ENCODE data around the gene FGD5. TPM values are rescaled to one million over a fixed set of nuclear protein-coding genes. Genes with fewer than 3 reads are reported as not detected.

Gene FGD5
- total RNA-seq, 1 donor from 2014 or later: 0.22 TPM

DNA sequence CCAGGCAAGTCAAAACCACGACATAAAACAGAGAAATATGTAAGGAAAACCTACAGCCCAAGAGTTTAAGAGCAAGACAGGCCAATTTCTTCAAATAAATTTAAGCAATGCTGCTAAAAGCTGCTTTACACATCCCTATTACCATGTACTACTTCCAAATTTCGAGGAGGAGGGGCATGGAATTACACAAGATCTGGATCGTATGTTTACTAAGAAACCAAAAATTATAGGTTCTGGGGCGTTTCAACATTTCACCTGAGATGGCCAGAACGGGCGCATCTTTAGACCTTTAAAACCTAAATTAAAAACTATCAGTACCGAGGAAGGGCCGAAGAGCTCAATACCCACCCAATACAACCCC is 128.0 kb downstream of the FGD5 start:
- peak overlapping the region; percentile 81 for H3K4me3 Mint-ChIP-seq (ENCODE audit: unreplicated experiment)
- H3K27ac Mint-ChIP-seq (ENCODE audit: unreplicated experiment): peak overlapping the region; percentile 93
- H3K27me3 Mint-ChIP-seq (ENCODE audit: low read depth): no peaks in the 10 kb centered on the region
- no peaks in the 10 kb centered on the region for H3K9me3 Mint-ChIP-seq (ENCODE audit: low read depth)
- H3K4me1 Mint-ChIP-seq (ENCODE audit: low read depth): peaks cover 28% of the 10 kb centered on the region
- TF ChIP-seq, protein P1, sequence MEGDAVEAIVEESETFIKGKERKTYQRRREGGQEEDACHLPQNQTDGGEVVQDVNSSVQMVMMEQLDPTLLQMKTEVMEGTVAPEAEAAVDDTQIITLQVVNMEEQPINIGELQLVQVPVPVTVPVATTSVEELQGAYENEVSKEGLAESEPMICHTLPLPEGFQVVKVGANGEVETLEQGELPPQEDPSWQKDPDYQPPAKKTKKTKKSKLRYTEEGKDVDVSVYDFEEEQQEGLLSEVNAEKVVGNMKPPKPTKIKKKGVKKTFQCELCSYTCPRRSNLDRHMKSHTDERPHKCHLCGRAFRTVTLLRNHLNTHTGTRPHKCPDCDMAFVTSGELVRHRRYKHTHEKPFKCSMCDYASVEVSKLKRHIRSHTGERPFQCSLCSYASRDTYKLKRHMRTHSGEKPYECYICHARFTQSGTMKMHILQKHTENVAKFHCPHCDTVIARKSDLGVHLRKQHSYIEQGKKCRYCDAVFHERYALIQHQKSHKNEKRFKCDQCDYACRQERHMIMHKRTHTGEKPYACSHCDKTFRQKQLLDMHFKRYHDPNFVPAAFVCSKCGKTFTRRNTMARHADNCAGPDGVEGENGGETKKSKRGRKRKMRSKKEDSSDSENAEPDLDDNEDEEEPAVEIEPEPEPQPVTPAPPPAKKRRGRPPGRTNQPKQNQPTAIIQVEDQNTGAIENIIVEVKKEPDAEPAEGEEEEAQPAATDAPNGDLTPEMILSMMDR (IDR thresholded peaks at IDR 0.05): no peak
- peaks cover 10% of the 10 kb centered on the region for H3K36me3 Mint-ChIP-seq (ENCODE audit: low read depth)
- DNase-seq (ENCODE audit: low spot score): no peak

DNA sequence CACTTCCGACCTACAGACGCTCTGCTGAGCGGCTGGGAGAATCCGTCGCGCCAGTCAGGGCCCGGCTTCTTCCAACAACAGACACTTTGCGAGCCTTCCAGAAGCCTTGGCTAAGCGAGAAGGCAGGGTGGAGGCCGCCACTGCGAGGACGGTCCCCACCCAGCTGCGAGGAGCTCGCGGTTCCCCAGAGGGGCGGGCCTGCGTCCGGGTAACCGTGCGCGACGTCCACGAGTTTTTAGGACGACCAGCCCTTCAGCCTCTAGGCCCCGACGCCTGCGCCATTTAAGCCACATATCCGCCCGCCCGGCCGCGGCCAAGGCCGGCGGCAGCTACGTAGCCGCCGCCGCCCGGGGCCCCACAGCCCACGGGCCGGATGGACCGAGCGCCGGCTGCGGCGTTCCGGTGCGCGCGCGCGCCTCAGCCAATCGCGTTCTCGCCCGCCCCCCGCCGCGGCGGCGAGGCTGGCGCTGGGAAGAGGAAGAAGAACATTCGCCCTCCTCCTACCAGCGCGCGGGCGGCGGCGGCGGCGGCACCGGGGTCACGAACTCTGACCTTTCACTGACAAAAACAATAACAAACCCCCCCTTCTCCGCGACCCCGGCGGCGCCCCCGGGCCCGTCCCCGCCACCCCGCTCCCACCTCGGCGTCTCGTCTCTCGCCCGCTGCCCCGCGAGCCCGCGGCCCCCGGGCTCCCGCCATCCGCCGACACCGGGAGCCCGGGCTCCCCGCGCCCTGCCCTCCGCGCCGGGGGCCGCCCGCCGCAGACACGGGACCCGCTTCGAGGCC is 128.5 kb downstream of the FGD5 start, which contains the start of gene NR2C2:
Gene NR2C2 (plus strand): TSS at position 484 of the 786 bp plus-strand sequence. CDS start 56,332 bp downstream, outside the sequence.
- Mint-ChIP-seq H3K4me3 (ENCODE audit: unreplicated experiment) (peak within 1 kb of the TSS; percentile 98), H3K36me3 (ENCODE audit: low read depth) (peaks cover 10% of the 10 kb centered on the region), H3K27me3 (ENCODE audit: low read depth) (no peaks in the 10 kb centered on the region), H3K4me1 (ENCODE audit: low read depth) (peaks cover 28% of the 10 kb centered on the region), H3K27ac (ENCODE audit: unreplicated experiment) (peak within 1 kb of the TSS; percentile 100), H3K9me3 (ENCODE audit: low read depth) (no peaks in the 10 kb centered on the region)
- DNase-seq (ENCODE audit: low spot score): no peak
- TF ChIP-seq, protein P1 (IDR thresholded peaks at IDR 0.05): no peak

DNA sequence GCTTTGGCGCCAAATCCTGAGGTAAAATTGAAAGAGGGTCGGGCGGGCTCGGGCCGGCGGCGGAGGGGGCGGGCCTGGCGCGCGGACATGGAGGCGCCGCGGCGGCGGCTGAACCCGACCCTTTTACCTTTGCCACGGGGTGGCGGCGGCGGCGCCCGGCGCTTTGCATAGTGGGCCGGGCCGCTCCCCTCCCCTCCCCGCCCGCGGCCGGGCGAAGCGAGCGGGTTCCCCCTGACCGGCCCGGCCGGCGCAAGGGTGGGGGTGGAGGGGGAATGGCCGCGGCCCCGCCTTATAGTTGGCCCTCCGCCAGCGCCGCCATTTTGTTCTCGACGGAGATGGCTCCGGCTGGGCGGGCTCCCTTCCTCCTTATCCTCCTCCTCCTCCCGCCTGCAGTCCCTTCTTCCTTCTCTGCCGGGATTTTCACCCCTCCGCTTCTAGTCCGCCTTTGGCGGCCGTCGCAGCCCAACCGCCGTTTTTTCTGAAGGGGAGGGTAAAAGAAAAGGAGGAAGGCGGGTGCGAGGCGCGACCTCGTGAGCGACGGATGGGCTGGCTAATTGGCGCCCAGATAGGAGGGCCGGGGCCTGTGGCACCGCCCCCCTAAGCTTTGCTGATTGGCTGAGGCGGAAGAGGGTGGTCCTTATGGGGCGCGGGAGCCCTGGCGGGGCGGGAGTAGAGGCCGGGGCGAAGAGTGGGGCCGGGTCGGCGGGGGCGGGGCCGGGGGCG is 129.3 kb downstream of the FGD5 start:
- Mint-ChIP-seq H3K36me3 (ENCODE audit: low read depth) (peaks cover 9% of the 10 kb centered on the region), H3K27me3 (ENCODE audit: low read depth) (no peaks in the 10 kb centered on the region), H3K4me1 (ENCODE audit: low read depth) (peaks cover 28% of the 10 kb centered on the region), H3K9me3 (ENCODE audit: low read depth) (no peaks in the 10 kb centered on the region), H3K4me3 (ENCODE audit: unreplicated experiment) (peak overlapping the region; percentile 98), H3K27ac (ENCODE audit: unreplicated experiment) (peak overlapping the region; percentile 100)
- TF ChIP-seq, protein P1 (IDR thresholded peaks at IDR 0.05): no peak
- DNase-seq (ENCODE audit: low spot score): peak; percentile 97

DNA sequence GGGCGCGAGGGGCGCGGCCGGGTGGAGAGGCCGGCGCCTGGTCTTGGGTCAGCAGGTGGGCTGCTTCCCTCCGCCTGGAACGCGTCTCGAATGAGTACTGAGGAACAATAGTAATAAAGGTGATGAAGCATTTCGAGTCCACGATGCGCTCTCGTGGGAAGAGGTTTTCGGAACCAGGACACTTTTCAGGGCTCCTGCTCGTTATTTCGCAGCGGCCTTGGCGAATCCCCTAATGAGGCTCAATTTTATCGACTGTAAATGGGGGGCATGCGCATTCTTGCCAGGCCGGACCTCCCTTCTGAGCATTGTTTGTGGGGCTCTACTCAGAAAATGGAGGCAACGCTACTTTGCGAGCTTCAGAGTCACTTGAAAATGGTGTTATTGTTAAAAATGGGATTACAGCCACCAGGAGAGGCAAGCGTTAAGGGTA is 129.9 kb downstream of the FGD5 start:
- H3K4me3 Mint-ChIP-seq (ENCODE audit: unreplicated experiment): peak overlapping the region; percentile 98
- no peaks in the 10 kb centered on the region for H3K9me3 Mint-ChIP-seq (ENCODE audit: low read depth)
- no peaks in the 10 kb centered on the region for H3K27me3 Mint-ChIP-seq (ENCODE audit: low read depth)
- no peak for DNase-seq (ENCODE audit: low spot score)
- H3K4me1 Mint-ChIP-seq (ENCODE audit: low read depth): peaks cover 28% of the 10 kb centered on the region
- peak overlapping the region; percentile 100 for H3K27ac Mint-ChIP-seq (ENCODE audit: unreplicated experiment)
- H3K36me3 Mint-ChIP-seq (ENCODE audit: low read depth): peaks cover 8% of the 10 kb centered on the region
- TF ChIP-seq, protein P1 (IDR thresholded peaks at IDR 0.05): no peak

DNA sequence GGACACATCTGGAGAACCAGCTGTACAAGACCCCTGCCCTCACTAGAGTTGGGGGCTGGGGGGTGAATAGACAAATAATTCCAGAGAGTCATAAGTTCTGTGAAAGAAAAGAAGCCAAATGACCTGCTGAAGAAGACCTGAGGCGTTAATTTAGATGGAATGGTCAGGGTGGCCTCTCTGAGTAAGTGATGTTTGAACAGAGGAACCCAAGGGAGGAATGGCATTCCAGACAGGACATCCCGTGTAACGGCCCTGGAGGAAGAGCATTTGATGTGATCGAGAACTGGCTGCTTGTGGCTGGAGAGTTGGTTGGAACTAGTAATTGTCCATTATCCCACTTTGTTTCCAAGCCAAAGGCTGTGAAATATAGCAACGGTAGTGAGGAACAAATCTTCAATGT is 130.4 kb downstream of the FGD5 start:
- peaks cover 26% of the 10 kb centered on the region for H3K4me1 Mint-ChIP-seq (ENCODE audit: low read depth)
- H3K36me3 Mint-ChIP-seq (ENCODE audit: low read depth): peaks cover 6% of the 10 kb centered on the region
- TF ChIP-seq, protein P1 (IDR thresholded peaks at IDR 0.05): no peak
- no peaks in the 10 kb centered on the region for H3K27me3 Mint-ChIP-seq (ENCODE audit: low read depth)
- H3K4me3 Mint-ChIP-seq (ENCODE audit: unreplicated experiment): peak overlapping the region; percentile 98
- H3K9me3 Mint-ChIP-seq (ENCODE audit: low read depth): no peaks in the 10 kb centered on the region
- H3K27ac Mint-ChIP-seq (ENCODE audit: unreplicated experiment): peak overlapping the region; percentile 100
- DNase-seq (ENCODE audit: low spot score): no peak
